HEK293 (cell line): Measurements from ENCODE around the gene PDGFD.

Experiments used
- CTCF ChIA-PET: fragments of 350-600 bp; formaldehyde crosslinking; extraction: SDS; loops from one replicate; lab custom pipeline; 2021; ENCODE audit warnings: antibody characterized with exemption; lab: Yijun Ruan, JAX
- POLR2A ChIA-PET: fragments of 300-600 bp; formaldehyde crosslinking; extraction: SDS; loops from one replicate; lab custom pipeline; 2020; ENCODE audit warnings: antibody characterized with exemption, inconsistent platforms; lab: Yijun Ruan, JAX
- H3K27ac ChIP-seq: fragments of 200-500 bp; sonication (Bioruptor generic); 2 replicates; pipeline ENCODE4 v1.5.1; 2014; ENCODE audit warnings: low read depth, low read length, control low read depth, inconsistent platforms; ENCODE audit errors: extremely low read depth
- H3K36me3 ChIP-seq, 2 experiments: fragments of 200-500 bp in 1 of 2; sonication (Bioruptor generic) in 1 of 2; 1 replicate in 1 of 2; 2 replicates in 1 of 2; pipeline ENCODE4 v1.5.1; 2014 to 2017; ENCODE audit warnings: inconsistent platforms in 2 of 2, low read length in 2 of 2; ENCODE audit not compliant: control insufficient read depth in 2 of 2, insufficient read depth in 1 of 2
- H3K4me1 ChIP-seq: fragments of 200-500 bp; sonication (Bioruptor generic); 2 replicates; pipeline ENCODE4 v1.5.1; 2014; ENCODE audit warnings: mild to moderate bottlenecking, low read length, inconsistent platforms; ENCODE audit not compliant: control insufficient read depth, insufficient read depth
- H3K4me3 ChIP-seq: 2 replicates; pipeline ENCODE4 v1.5.1; 2011; ENCODE audit warnings: low read depth, mild to moderate bottlenecking, control low read depth, low read length, moderate library complexity
- H3K9me3 ChIP-seq: fragments of 200-500 bp; sonication (Bioruptor generic); 2 replicates; pipeline ENCODE4 v1.5.1; 2014; ENCODE audit warnings: low read depth, low read length, inconsistent platforms; ENCODE audit not compliant: control insufficient read depth, insufficient read depth
- KLF8 ChIP-seq: fragments of 450-650 bp; formaldehyde crosslinking; IDR thresholded peaks from 2 replicates; pipeline ENCODE4 v1.5.1; 2016; ENCODE audit warnings: missing biosample characterization, missing genetic modification characterization
- MZF1 ChIP-seq: fragments of 450-650 bp; formaldehyde crosslinking; IDR thresholded peaks from 2 replicates; pipeline ENCODE4 v1.5.1; 2017; ENCODE audit warnings: missing biosample characterization, missing genetic modification characterization, borderline replicate concordance
- OSR2 ChIP-seq: fragments of 450-650 bp; formaldehyde crosslinking; IDR thresholded peaks from 2 replicates; pipeline ENCODE4 v1.5.1; 2016; ENCODE audit warnings: missing biosample characterization, missing genetic modification characterization
- PRDM1 ChIP-seq: fragments of 450-650 bp; formaldehyde crosslinking; IDR thresholded peaks from 2 replicates; pipeline ENCODE4; 2016; ENCODE audit warnings: missing biosample characterization, missing genetic modification characterization
- SP2 ChIP-seq: fragments of 450-650 bp; formaldehyde crosslinking; IDR thresholded peaks from 2 replicates; pipeline ENCODE4 v1.5.1; 2016; ENCODE audit warnings: missing biosample characterization, missing genetic modification characterization
- TCF7L2 ChIP-seq: IDR thresholded peaks from 2 replicates; pipeline ENCODE4 v1.6.1; 2011; ENCODE audit warnings: low read depth, mild to moderate bottlenecking, inconsistent platforms, low read length, moderate library complexity, borderline replicate concordance
- ZFP41 ChIP-seq: fragments of 450-650 bp; formaldehyde crosslinking; IDR thresholded peaks from 2 replicates; pipeline ENCODE4 v1.5.1; 2016; ENCODE audit warnings: missing biosample characterization, missing genetic modification characterization, borderline replicate concordance
- ZNF121 ChIP-seq: fragments of 450-650 bp; formaldehyde crosslinking; IDR thresholded peaks from 2 replicates; pipeline ENCODE4 v1.5.1; 2016; ENCODE audit warnings: missing biosample characterization, missing genetic modification characterization
- ZNF132 ChIP-seq: fragments of 450-650 bp; formaldehyde crosslinking; IDR thresholded peaks from 2 replicates; pipeline ENCODE4 v1.5.1; 2017; ENCODE audit warnings: missing biosample characterization, missing genetic modification characterization, borderline replicate concordance
- ZNF24 ChIP-seq: fragments of 450-650 bp; formaldehyde crosslinking; IDR thresholded peaks from 2 replicates; pipeline ENCODE4 v1.5.1; 2016; ENCODE audit warnings: missing biosample characterization, missing genetic modification characterization
- ZNF274 ChIP-seq, 2 experiments: fragments of 200-500 bp in 1 of 2; fragments of 450-650 bp in 1 of 2; sonication (Bioruptor generic) in 1 of 2; formaldehyde crosslinking in 1 of 2; IDR thresholded peaks; 2 replicates each; pipeline versions ENCODE4 v1.5.1 to v1.6.1; 2014 to 2016; ENCODE audit warnings: borderline replicate concordance in 1 of 2, inconsistent platforms in 1 of 2, low read length in 1 of 2, missing biosample characterization in 1 of 2, missing genetic modification characterization in 1 of 2
- ZNF292 ChIP-seq: fragments of 450-650 bp; formaldehyde crosslinking; IDR thresholded peaks from 2 replicates; pipeline ENCODE4 v1.5.1; 2016; ENCODE audit warnings: low read depth, missing biosample characterization, missing genetic modification characterization, borderline replicate concordance
- ZNF324 ChIP-seq: fragments of 450-650 bp; formaldehyde crosslinking; IDR thresholded peaks from 2 replicates; pipeline ENCODE4 v1.5.1; 2016; ENCODE audit warnings: missing biosample characterization, missing genetic modification characterization
- ZNF350 ChIP-seq: fragments of 450-650 bp; formaldehyde crosslinking; IDR thresholded peaks from 2 replicates; pipeline ENCODE4 v1.5.0; 2017; ENCODE audit warnings: missing biosample characterization, mild to moderate bottlenecking, missing genetic modification characterization
- ZNF560 ChIP-seq: fragments of 450-650 bp; formaldehyde crosslinking; IDR thresholded peaks from 2 replicates; pipeline ENCODE4 v1.5.1; 2017; ENCODE audit warnings: missing biosample characterization, missing genetic modification characterization, borderline replicate concordance
- ZNF629 ChIP-seq: fragments of 450-650 bp; formaldehyde crosslinking; IDR thresholded peaks from 2 replicates; pipeline ENCODE4 v1.5.1; 2017; ENCODE audit warnings: missing biosample characterization, missing genetic modification characterization
- ZNF654 ChIP-seq: fragments of 450-650 bp; formaldehyde crosslinking; IDR thresholded peaks from 2 replicates; pipeline ENCODE4 v1.5.1; 2016; ENCODE audit warnings: low read depth, missing biosample characterization, missing genetic modification characterization
- ZNF707 ChIP-seq: fragments of 450-650 bp; formaldehyde crosslinking; IDR thresholded peaks from 2 replicates; pipeline ENCODE4 v1.5.1; 2016; ENCODE audit warnings: missing biosample characterization, missing genetic modification characterization
- TF ChIP-seq, protein P1 (sequence below): fragments of 450-650 bp; formaldehyde crosslinking; IDR thresholded peaks from 2 replicates; pipeline ENCODE4 v1.5.1; 2016; ENCODE audit warnings: missing biosample characterization, missing genetic modification characterization
- TF ChIP-seq, protein P2 (sequence below): fragments of 450-650 bp; formaldehyde crosslinking; IDR thresholded peaks from 2 replicates; pipeline ENCODE4 v1.5.1; 2016; ENCODE audit warnings: missing biosample characterization, missing genetic modification characterization
- TF ChIP-seq, protein P3 (sequence below): fragments of 450-650 bp; formaldehyde crosslinking; IDR thresholded peaks from 2 replicates; pipeline ENCODE4 v1.5.1; 2017; ENCODE audit warnings: missing biosample characterization, missing genetic modification characterization
- TF ChIP-seq, protein P4 (sequence below): fragments of 450-650 bp; formaldehyde crosslinking; IDR thresholded peaks from 2 replicates; pipeline ENCODE4 v1.5.1; 2016; ENCODE audit warnings: missing biosample characterization, missing genetic modification characterization, low read depth
- TF ChIP-seq, protein P5 (sequence below): fragments of 450-650 bp; IDR thresholded peaks from 2 replicates; pipeline ENCODE4 v1.5.1; 2018; ENCODE audit warnings: missing biosample characterization, missing genetic modification characterization

PDGFD gene

GRCh38 chr11:103994094-103994493 is 169.9 kb downstream of the PDGFD start:
- ChIA-PET POLR2A (no interaction called here), CTCF (no interaction called here)
- TF ChIP-seq ZNF560: no peak
- no peak for TF ChIP-seq ZNF274 (IDR thresholded peaks at IDR 0.05; ENCODE audit: low read length)
- TF ChIP-seq ZNF274 (tag by site-specific recombination; IDR thresholded peaks at IDR 0.05; ENCODE audit: borderline replicate concordance): no peak
- no peak for TF ChIP-seq ZNF350
- TF ChIP-seq ZNF707 (tag by site-specific recombination): no peak
- no peak for TF ChIP-seq PRDM1 (tag by site-specific recombination)
- no peak for TF ChIP-seq ZFP41
- no peak for TF ChIP-seq TCF7L2
- no peak for TF ChIP-seq ZNF132
- TF ChIP-seq, protein P1, sequence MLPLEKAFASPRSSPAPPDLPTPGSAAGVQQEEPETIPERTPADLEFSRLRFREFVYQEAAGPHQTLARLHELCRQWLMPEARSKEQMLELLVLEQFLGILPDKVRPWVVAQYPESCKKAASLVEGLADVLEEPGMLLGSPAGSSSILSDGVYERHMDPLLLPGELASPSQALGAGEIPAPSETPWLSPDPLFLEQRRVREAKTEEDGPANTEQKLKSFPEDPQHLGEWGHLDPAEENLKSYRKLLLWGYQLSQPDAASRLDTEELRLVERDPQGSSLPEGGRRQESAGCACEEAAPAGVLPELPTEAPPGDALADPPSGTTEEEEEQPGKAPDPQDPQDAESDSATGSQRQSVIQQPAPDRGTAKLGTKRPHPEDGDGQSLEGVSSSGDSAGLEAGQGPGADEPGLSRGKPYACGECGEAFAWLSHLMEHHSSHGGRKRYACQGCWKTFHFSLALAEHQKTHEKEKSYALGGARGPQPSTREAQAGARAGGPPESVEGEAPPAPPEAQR (tag by site-specific recombination): no peak
- no peak for TF ChIP-seq ZNF324
- no peak for TF ChIP-seq ZNF24
- no peak for TF ChIP-seq ZNF121 (tag by site-specific recombination)
- TF ChIP-seq, protein P2, sequence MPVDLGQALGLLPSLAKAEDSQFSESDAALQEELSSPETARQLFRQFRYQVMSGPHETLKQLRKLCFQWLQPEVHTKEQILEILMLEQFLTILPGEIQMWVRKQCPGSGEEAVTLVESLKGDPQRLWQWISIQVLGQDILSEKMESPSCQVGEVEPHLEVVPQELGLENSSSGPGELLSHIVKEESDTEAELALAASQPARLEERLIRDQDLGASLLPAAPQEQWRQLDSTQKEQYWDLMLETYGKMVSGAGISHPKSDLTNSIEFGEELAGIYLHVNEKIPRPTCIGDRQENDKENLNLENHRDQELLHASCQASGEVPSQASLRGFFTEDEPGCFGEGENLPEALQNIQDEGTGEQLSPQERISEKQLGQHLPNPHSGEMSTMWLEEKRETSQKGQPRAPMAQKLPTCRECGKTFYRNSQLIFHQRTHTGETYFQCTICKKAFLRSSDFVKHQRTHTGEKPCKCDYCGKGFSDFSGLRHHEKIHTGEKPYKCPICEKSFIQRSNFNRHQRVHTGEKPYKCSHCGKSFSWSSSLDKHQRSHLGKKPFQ: no peak
- no peak for TF ChIP-seq ZNF292 (tag by site-specific recombination)
- TF ChIP-seq OSR2: no peak
- TF ChIP-seq, protein P3, sequence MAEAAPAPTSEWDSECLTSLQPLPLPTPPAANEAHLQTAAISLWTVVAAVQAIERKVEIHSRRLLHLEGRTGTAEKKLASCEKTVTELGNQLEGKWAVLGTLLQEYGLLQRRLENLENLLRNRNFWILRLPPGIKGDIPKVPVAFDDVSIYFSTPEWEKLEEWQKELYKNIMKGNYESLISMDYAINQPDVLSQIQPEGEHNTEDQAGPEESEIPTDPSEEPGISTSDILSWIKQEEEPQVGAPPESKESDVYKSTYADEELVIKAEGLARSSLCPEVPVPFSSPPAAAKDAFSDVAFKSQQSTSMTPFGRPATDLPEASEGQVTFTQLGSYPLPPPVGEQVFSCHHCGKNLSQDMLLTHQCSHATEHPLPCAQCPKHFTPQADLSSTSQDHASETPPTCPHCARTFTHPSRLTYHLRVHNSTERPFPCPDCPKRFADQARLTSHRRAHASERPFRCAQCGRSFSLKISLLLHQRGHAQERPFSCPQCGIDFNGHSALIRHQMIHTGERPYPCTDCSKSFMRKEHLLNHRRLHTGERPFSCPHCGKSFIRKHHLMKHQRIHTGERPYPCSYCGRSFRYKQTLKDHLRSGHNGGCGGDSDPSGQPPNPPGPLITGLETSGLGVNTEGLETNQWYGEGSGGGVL: no peak
- Histone ChIP-seq H3K36me3 (no peaks in the 10 kb centered on the region), H3K9me3 (no peaks in the 10 kb centered on the region), H3K4me1 (no peaks in the 10 kb centered on the region), H3K27ac (no peak overlapping the region), H3K4me3 (no peak overlapping the region)

DNA sequence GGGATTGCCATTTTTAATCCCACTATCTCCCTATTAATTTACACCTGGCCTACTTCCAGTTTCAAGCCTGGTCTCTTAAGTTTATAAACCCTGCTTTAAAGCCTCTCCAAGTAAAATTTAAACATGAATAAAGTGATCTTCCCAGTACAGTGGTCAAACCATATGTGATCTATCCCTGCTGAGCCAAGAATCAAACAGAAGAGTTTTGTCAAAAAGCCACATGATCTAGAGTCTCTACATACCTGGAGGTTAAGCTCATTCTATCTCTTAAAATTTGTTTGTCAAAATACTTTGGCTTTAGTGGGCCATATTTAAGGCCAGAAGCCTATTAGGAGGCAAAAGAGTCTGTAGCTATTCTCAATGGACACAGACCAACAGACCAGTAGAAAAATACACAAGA is 170.4 kb downstream of the PDGFD start:
- ChIA-PET POLR2A (no interaction called here), CTCF (no interaction called here)
- Histone ChIP-seq H3K4me1 (no peaks in the 10 kb centered on the region), H3K27ac (no peak overlapping the region), H3K36me3 (no peaks in the 10 kb centered on the region), H3K9me3 (no peaks in the 10 kb centered on the region), H3K4me3 (no peak overlapping the region)
- TF ChIP-seq MZF1 (tag by site-specific recombination) (no peak), KLF8 (tag by site-specific recombination) (no peak), SP2 (tag by site-specific recombination) (no peak), ZNF629 (no peak), ZNF654 (tag by site-specific recombination) (no peak)
- TF ChIP-seq, protein P4, sequence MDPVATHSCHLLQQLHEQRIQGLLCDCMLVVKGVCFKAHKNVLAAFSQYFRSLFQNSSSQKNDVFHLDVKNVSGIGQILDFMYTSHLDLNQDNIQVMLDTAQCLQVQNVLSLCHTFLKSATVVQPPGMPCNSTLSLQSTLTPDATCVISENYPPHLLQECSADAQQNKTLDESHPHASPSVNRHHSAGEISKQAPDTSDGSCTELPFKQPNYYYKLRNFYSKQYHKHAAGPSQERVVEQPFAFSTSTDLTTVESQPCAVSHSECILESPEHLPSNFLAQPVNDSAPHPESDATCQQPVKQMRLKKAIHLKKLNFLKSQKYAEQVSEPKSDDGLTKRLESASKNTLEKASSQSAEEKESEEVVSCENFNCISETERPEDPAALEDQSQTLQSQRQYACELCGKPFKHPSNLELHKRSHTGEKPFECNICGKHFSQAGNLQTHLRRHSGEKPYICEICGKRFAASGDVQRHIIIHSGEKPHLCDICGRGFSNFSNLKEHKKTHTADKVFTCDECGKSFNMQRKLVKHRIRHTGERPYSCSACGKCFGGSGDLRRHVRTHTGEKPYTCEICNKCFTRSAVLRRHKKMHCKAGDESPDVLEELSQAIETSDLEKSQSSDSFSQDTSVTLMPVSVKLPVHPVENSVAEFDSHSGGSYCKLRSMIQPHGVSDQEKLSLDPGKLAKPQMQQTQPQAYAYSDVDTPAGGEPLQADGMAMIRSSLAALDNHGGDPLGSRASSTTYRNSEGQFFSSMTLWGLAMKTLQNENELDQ (tag by site-specific recombination): no peak
- TF ChIP-seq, protein P5, sequence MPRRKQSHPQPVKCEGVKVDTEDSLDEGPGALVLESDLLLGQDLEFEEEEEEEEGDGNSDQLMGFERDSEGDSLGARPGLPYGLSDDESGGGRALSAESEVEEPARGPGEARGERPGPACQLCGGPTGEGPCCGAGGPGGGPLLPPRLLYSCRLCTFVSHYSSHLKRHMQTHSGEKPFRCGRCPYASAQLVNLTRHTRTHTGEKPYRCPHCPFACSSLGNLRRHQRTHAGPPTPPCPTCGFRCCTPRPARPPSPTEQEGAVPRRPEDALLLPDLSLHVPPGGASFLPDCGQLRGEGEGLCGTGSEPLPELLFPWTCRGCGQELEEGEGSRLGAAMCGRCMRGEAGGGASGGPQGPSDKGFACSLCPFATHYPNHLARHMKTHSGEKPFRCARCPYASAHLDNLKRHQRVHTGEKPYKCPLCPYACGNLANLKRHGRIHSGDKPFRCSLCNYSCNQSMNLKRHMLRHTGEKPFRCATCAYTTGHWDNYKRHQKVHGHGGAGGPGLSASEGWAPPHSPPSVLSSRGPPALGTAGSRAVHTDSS (tag by site-specific recombination): no peak
